HepG2 (cell line): Measurements from ENCODE around the gene NNAT. TPM values are rescaled to one million over a fixed set of nuclear protein-coding genes. Genes with fewer than 3 reads are reported as not detected.

Source experiments
- CBX1 ChIP-seq: IDR thresholded peaks from one replicate; pipeline ENCODE4 v1.6.1; 2016; ENCODE audit warnings: antibody characterized with exemption, low read depth
- CCDC6 ChIP-seq: sonication (generic); formaldehyde crosslinking; IDR thresholded peaks from 2 replicates; pipeline ENCODE4 v1.8.1; 2022; ENCODE audit warnings: mild to moderate bottlenecking, missing genetic modification reagents, moderate library complexity
- EHMT2 ChIP-seq: fragments of 200-600 bp; sonication (generic); IDR thresholded peaks from 2 replicates; pipeline ENCODE4 v1.7.0; 2017; ENCODE audit warnings: antibody characterized with exemption, low read depth, low read length, borderline replicate concordance
- FOXA3 ChIP-seq: IDR thresholded peaks from 2 replicates; pipeline ENCODE4 v1.6.1; 2016; ENCODE audit warnings: missing genetic modification reagents, missing compliant biosample characterization
- FOXJ3 ChIP-seq: sonication (generic); formaldehyde crosslinking; IDR thresholded peaks from 2 replicates; pipeline ENCODE4 v1.4.0; 2020; ENCODE audit warnings: missing genetic modification reagents, mild to moderate bottlenecking, borderline replicate concordance
- GABPA ChIP-seq, 2 experiments: IDR thresholded peaks; 2 replicates each; pipeline ENCODE4 v1.6.1; 2011 to 2016; ENCODE audit warnings: low read depth in 2 of 2, low read length in 1 of 2, missing biosample characterization in 1 of 2, missing genetic modification characterization in 1 of 2
- HOXA5 ChIP-seq: sonication (generic); formaldehyde crosslinking; IDR thresholded peaks from 2 replicates; pipeline ENCODE4 v1.4.0; 2020; ENCODE audit warnings: missing genetic modification reagents
- KDM2A ChIP-seq: sonication (generic); formaldehyde crosslinking; IDR thresholded peaks from 2 replicates; pipeline ENCODE4 v1.4.0; 2020; ENCODE audit warnings: low read depth, missing genetic modification reagents, borderline replicate concordance
- KLF15 ChIP-seq: sonication (generic); formaldehyde crosslinking; IDR thresholded peaks from 2 replicates; pipeline ENCODE4 v1.8.1; 2023; ENCODE audit warnings: borderline replicate concordance, mild to moderate bottlenecking, inconsistent platforms, missing genetic modification reagents, mixed read lengths
- MLLT10 ChIP-seq: sonication (generic); formaldehyde crosslinking; IDR thresholded peaks from 2 replicates; pipeline ENCODE4 v1.4.0; 2020; ENCODE audit warnings: missing genetic modification reagents
- ONECUT2 ChIP-seq: sonication (generic); formaldehyde crosslinking; IDR thresholded peaks from 2 replicates; pipeline ENCODE4 v1.4.0; 2020; ENCODE audit warnings: missing genetic modification reagents
- SIX4 ChIP-seq: sonication (generic); formaldehyde crosslinking; IDR thresholded peaks from 2 replicates; pipeline ENCODE4 v1.4.0; 2020; ENCODE audit warnings: missing genetic modification reagents
- SRY ChIP-seq: sonication (generic); formaldehyde crosslinking; IDR thresholded peaks from 2 replicates; pipeline ENCODE4 v1.8.0; 2022; ENCODE audit warnings: mild to moderate bottlenecking, missing genetic modification reagents
- TEAD2 ChIP-seq: sonication (generic); formaldehyde crosslinking; IDR thresholded peaks from 2 replicates; pipeline ENCODE4 v1.9.0; 2021; ENCODE audit warnings: missing genetic modification reagents
- TMF1 ChIP-seq: sonication (generic); formaldehyde crosslinking; IDR thresholded peaks from 2 replicates; pipeline ENCODE4 v1.8.1; 2022; ENCODE audit warnings: low read depth, missing genetic modification reagents
- YY1 ChIP-seq: IDR thresholded peaks from 2 replicates; pipeline ENCODE4 v1.6.1; 2011; ENCODE audit warnings: low read length, low read depth, moderate library complexity, mild to moderate bottlenecking; ENCODE audit not compliant: insufficient read depth, insufficient replicate concordance
- ZFP36L2 ChIP-seq: sonication (generic); formaldehyde crosslinking; IDR thresholded peaks from 2 replicates; pipeline ENCODE4 v1.4.0; 2020; ENCODE audit warnings: missing genetic modification reagents
- ZNF530 ChIP-seq: sonication (generic); formaldehyde crosslinking; IDR thresholded peaks from 2 replicates; pipeline ENCODE4 v1.5.0; 2020; ENCODE audit warnings: low read depth, mild to moderate bottlenecking, missing genetic modification reagents
- polyA plus RNA-seq, 8 experiments: library from polyadenylated mRNA; depleted of rRNA in 3 of 8; stranded (reverse) in 7 of 8; unstranded in 1 of 8; fragments of >200 nt; fragmentation: Illumina TruSeq in 4 of 8; extraction: Trizol in 4 of 8; gene quantifications; 2 replicates each; pipeline versions ENCODE4 v1.2.1 to v1.2.3, GENCODE V29; 2011 to 2016; ENCODE audit warnings: low read depth in 4 of 8, missing spikeins in 1 of 8, mixed read lengths in 1 of 8; ENCODE audit not compliant: insufficient read depth in 1 of 8
- total RNA-seq, 5 experiments: library from RNA; depleted of rRNA; stranded (reverse); fragments of >200 nt; fragmentation: Illumina TruSeq; extraction: Trizol; gene quantifications; 2 replicates each; pipeline ENCODE4 v1.2.3, GENCODE V29; 2016; ENCODE audit warnings: low read depth in 1 of 5
- TF ChIP-seq, protein P1 (sequence below): sonication (generic); formaldehyde crosslinking; IDR thresholded peaks from 2 replicates; pipeline ENCODE4 v1.4.0; 2020; ENCODE audit warnings: missing genetic modification reagents
- TF ChIP-seq, protein P2 (sequence below): sonication (generic); formaldehyde crosslinking; IDR thresholded peaks from 2 replicates; pipeline ENCODE4 v1.4.0; 2020; ENCODE audit warnings: missing genetic modification reagents
- TF ChIP-seq, protein P3 (sequence below): sonication (generic); formaldehyde crosslinking; IDR thresholded peaks from 2 replicates; pipeline ENCODE4 v1.8.0; 2022; ENCODE audit warnings: mild to moderate bottlenecking, missing genetic modification reagents, moderate library complexity
- TF ChIP-seq, protein P4 (sequence below): sonication (generic); formaldehyde crosslinking; IDR thresholded peaks from 2 replicates; pipeline ENCODE4 v1.8.0; 2023; ENCODE audit warnings: mild to moderate bottlenecking, missing genetic modification reagents

NNAT gene
- total and polyA plus RNA-seq, 2 of the 13 experiments (the other 11 are each of a cell fraction or from before 2014, with no cell fraction given): not detected

DNA sequence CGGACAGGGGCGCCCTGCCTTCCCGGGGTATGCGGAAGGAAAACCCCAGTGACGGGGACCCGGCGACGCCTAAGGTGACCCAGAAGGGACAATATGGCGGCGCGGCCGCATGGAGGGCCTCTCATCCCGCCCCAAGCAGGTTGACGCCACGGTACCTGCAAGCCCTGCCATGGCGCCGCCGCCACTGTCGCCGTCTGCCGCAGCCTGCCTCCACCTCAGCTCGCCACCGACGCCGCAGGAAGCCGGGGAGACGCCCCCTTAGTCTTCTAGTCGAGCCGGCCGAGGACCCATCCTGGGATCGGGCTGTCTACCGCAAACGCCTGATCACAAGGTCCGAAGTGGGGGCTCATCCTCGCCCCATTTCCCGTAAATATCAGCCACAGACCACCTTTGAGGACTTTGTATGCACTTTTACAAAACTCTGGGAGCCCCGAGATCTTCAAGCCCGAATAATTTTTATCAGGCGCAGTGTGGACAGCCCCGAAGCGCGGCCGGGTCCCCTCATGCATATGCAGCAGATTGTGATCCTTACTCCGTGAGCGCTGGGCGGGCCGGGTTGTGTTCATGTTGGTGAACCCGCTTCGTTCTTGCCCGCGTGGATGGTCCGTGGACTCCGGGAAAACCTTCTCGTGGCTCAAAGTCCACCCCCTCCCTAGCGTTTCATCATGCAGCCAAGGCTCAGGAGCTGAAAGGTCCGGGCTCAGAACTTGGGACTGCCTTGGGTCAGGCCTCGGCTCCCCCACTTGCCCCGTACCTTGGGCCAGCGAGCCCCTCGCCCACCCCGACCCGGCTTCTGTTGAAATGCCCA is 6.8 kb downstream of the NNAT start, which contains the start of gene BLCAP (continued):
- TF ChIP-seq KDM2A (CRISPR knock-in tag): peak; percentile 94
- no peak for TF ChIP-seq ONECUT2 (CRISPR knock-in tag)
- TF ChIP-seq, protein P1, sequence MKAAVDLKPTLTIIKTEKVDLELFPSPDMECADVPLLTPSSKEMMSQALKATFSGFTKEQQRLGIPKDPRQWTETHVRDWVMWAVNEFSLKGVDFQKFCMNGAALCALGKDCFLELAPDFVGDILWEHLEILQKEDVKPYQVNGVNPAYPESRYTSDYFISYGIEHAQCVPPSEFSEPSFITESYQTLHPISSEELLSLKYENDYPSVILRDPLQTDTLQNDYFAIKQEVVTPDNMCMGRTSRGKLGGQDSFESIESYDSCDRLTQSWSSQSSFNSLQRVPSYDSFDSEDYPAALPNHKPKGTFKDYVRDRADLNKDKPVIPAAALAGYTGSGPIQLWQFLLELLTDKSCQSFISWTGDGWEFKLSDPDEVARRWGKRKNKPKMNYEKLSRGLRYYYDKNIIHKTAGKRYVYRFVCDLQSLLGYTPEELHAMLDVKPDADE (CRISPR knock-in tag): no peak
- TF ChIP-seq SRY: no peak; the same call in 1 of the 2 replicates
- TF ChIP-seq, protein P2, sequence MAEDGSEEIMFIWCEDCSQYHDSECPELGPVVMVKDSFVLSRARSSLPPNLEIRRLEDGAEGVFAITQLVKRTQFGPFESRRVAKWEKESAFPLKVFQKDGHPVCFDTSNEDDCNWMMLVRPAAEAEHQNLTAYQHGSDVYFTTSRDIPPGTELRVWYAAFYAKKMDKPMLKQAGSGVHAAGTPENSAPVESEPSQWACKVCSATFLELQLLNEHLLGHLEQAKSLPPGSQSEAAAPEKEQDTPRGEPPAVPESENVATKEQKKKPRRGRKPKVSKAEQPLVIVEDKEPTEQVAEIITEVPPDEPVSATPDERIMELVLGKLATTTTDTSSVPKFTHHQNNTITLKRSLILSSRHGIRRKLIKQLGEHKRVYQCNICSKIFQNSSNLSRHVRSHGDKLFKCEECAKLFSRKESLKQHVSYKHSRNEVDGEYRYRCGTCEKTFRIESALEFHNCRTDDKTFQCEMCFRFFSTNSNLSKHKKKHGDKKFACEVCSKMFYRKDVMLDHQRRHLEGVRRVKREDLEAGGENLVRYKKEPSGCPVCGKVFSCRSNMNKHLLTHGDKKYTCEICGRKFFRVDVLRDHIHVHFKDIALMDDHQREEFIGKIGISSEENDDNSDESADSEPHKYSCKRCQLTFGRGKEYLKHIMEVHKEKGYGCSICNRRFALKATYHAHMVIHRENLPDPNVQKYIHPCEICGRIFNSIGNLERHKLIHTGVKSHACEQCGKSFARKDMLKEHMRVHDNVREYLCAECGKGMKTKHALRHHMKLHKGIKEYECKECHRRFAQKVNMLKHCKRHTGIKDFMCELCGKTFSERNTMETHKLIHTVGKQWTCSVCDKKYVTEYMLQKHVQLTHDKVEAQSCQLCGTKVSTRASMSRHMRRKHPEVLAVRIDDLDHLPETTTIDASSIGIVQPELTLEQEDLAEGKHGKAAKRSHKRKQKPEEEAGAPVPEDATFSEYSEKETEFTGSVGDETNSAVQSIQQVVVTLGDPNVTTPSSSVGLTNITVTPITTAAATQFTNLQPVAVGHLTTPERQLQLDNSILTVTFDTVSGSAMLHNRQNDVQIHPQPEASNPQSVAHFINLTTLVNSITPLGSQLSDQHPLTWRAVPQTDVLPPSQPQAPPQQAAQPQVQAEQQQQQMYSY: no peak
- peak; percentile 93 for TF ChIP-seq YY1
- TF ChIP-seq EHMT2: peak; percentile 73; the same call in 1 of the 2 replicates
- TF ChIP-seq FOXA3: no peak
- TF ChIP-seq MLLT10 (CRISPR knock-in tag): no peak
- TF ChIP-seq SIX4 (CRISPR knock-in tag): no peak
- TF ChIP-seq FOXJ3 (CRISPR knock-in tag): peak; percentile 75
- peak; percentile 59 for TF ChIP-seq ZFP36L2 (CRISPR knock-in tag)
- no peak for TF ChIP-seq CCDC6 (CRISPR knock-in tag)
- TF ChIP-seq, protein P3, sequence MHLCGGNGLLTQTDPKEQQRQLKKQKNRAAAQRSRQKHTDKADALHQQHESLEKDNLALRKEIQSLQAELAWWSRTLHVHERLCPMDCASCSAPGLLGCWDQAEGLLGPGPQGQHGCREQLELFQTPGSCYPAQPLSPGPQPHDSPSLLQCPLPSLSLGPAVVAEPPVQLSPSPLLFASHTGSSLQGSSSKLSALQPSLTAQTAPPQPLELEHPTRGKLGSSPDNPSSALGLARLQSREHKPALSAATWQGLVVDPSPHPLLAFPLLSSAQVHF (CRISPR knock-in tag): peak; percentile 96
- peak; percentile 86 for TF ChIP-seq TMF1 (CRISPR knock-in tag)
- TF ChIP-seq TEAD2: no peak
- peak; percentile 91 for TF ChIP-seq HOXA5 (CRISPR knock-in tag)
- TF ChIP-seq, protein P4, sequence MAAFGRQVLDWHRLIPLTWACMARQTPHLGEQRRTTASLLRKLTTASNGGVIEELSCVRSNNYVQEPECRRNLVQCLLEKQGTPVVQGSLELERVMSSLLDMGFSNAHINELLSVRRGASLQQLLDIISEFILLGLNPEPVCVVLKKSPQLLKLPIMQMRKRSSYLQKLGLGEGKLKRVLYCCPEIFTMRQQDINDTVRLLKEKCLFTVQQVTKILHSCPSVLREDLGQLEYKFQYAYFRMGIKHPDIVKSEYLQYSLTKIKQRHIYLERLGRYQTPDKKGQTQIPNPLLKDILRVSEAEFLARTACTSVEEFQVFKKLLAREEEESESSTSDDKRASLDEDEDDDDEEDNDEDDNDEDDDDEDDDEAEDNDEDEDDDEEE (CRISPR knock-in tag): peak; percentile 63
- TF ChIP-seq ZNF530: 0 out of 2 replicates have a peak, but pooled peaks have one; percentile 32
- TF ChIP-seq KLF15 (CRISPR knock-in tag): peak; percentile 94
- no peak for TF ChIP-seq GABPA (IDR thresholded peaks at IDR 0.05; ENCODE audit: low read depth, low read length)
- TF ChIP-seq GABPA (CRISPR knock-in tag; IDR thresholded peaks at IDR 0.05; ENCODE audit: low read depth): peak; percentile 63; the same call in 1 of the 2 replicates
- TF ChIP-seq CBX1: no peak
